Karpas-422 (cell line): ENCODE measurements around the gene FNDC4. TPM values are rescaled to one million over a fixed set of nuclear protein-coding genes. Genes with fewer than 3 reads are reported as not detected.
A peak's percentile ranks its signal among the peaks of the same experiment; 100 is the strongest.

Experiments
- DNase-seq: peaks from one replicate; pipeline ENCODE4 v3.0.0-alpha.2; 2015
- H2AFZ ChIP-seq: fragments of 200-600 bp; sonication (generic); 2 replicates; pipeline ENCODE4 v1.6.1; 2014; ENCODE audit warnings: antibody characterized with exemption, low read length, mixed read lengths
- H3K27ac ChIP-seq: fragments of 200-600 bp; sonication (generic); 2 replicates; pipeline ENCODE4 v1.5.1; 2014; ENCODE audit warnings: mild to moderate bottlenecking, low read length, moderate library complexity
- H3K27me3 ChIP-seq: fragments of 200-600 bp; sonication (generic); 2 replicates; pipeline ENCODE4 v1.6.1; 2014; ENCODE audit warnings: low read length, mixed read lengths
- H3K36me3 ChIP-seq: fragments of 200-600 bp; sonication (generic); 2 replicates; pipeline ENCODE4 v1.6.1; 2014; ENCODE audit warnings: low read length, mixed read lengths; ENCODE audit not compliant: insufficient read depth
- H3K4me1 ChIP-seq: fragments of 200-600 bp; sonication (generic); 2 replicates; pipeline ENCODE4 v1.6.1; 2014; ENCODE audit warnings: mild to moderate bottlenecking, low read length, mixed read lengths
- H3K4me2 ChIP-seq: fragments of 200-600 bp; sonication (generic); 2 replicates; pipeline ENCODE4 v1.6.1; 2014; ENCODE audit warnings: low read length, low read depth, mild to moderate bottlenecking; ENCODE audit not compliant: poor library complexity, severe bottlenecking
- H3K4me3 ChIP-seq: fragments of 200-600 bp; sonication (generic); 2 replicates; pipeline ENCODE4 v1.5.1; 2014; ENCODE audit warnings: mild to moderate bottlenecking, antibody characterized with exemption, low read length, mixed read lengths
- H3K79me2 ChIP-seq: fragments of 200-600 bp; sonication (generic); 2 replicates; pipeline ENCODE4 v1.6.1; 2014; ENCODE audit warnings: mild to moderate bottlenecking, low read length, mixed read lengths
- H3K9ac ChIP-seq: fragments of 200-600 bp; sonication (generic); 2 replicates; pipeline ENCODE4 v1.6.0; 2014; ENCODE audit warnings: low read length
- H3K9me2 ChIP-seq: fragments of 200-600 bp; sonication (generic), shearing (Covaris generic); replicated peaks from 2 replicates; pipeline ENCODE4 v1.6.0; 2014; ENCODE audit warnings: mild to moderate bottlenecking, low read length, moderate library complexity; ENCODE audit not compliant: insufficient read depth
- H3K9me3 ChIP-seq: fragments of 300-700, 200-600 bp; sonication (generic); 2 replicates; pipeline ENCODE4 v1.6.1; 2014; ENCODE audit warnings: low read length, mixed read lengths
- H4K20me1 ChIP-seq: fragments of 200-600 bp; sonication (generic); 2 replicates; pipeline ENCODE4 v1.6.1; 2014; ENCODE audit warnings: mild to moderate bottlenecking, antibody characterized with exemption, low read length, low read depth; ENCODE audit not compliant: insufficient read depth
- total RNA-seq: library from RNA; depleted of rRNA; stranded (reverse); fragments of >200 nt; shearing (Covaris generic); gene quantifications from 2 replicates; pipeline ENCODE4 v1.2.3, GENCODE V29; 2014; ENCODE audit warnings: low replicate concordance

FNDC4 gene
- total RNA-seq, 1 experiment from 2014 or later: not detected

DNA sequence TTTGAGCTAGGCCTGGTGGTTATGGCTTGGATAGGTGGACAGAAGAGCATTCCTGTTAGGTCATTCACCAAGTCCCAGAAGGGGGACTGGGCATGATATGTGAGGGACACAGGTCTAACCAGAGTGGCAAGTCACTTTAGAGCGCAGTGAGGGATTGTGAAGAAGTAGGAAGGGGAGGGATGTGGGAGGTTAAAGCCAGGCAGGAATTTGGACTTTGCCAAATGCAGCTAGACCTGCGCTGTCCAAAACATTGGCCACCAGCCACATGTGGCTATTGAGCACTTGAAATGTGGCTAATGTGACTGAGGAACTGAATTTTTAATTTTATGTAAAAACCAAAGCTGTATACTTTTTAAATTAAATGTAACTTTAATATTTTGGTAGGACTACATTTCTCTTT lies 25.3 kb upstream of the FNDC4 start:
- H3K4me2 ChIP-seq: no peak overlapping the region
- no peaks in the 10 kb centered on the region for H3K9me2 ChIP-seq
- no peaks in the 10 kb centered on the region for H3K9me3 ChIP-seq
- no peaks in the 10 kb centered on the region for H3K79me2 ChIP-seq
- no peak overlapping the region for H3K4me3 ChIP-seq
- peaks cover 11% of the 10 kb centered on the region for H3K4me1 ChIP-seq
- no peak overlapping the region for H3K27ac ChIP-seq
- no peaks in the 10 kb centered on the region for H4K20me1 ChIP-seq
- no peaks in the 10 kb centered on the region for H3K36me3 ChIP-seq
- H2AFZ ChIP-seq: no peak overlapping the region
- H3K9ac ChIP-seq: no peak overlapping the region
- no peaks in the 10 kb centered on the region for H3K27me3 ChIP-seq
- DNase-seq: no peak

DNA sequence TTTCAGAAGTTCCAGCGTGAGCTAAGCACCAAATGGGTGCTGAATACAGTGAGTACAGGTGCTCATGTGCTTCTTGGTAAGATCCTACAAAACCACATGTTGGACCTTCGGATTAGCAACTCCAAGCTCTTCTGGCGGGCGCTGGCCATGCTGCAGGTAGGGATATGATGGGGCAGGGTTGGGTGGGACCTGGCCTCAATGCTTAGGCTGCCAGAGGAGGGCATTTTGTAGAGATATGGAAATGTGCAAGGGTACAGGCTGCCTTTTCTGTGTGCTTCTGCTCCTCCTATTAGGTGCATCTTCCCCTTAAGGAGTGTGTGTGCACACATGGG lies 23.7 kb upstream of the FNDC4 start:
- H3K9me3 ChIP-seq: no peaks in the 10 kb centered on the region
- H3K27me3 ChIP-seq: no peaks in the 10 kb centered on the region
- no peak overlapping the region for H3K4me3 ChIP-seq
- DNase-seq: no peak
- no peaks in the 10 kb centered on the region for H3K36me3 ChIP-seq
- H3K4me2 ChIP-seq: no peak overlapping the region
- peaks cover 11% of the 10 kb centered on the region for H3K4me1 ChIP-seq
- H3K9me2 ChIP-seq: no peaks in the 10 kb centered on the region
- H3K79me2 ChIP-seq: no peaks in the 10 kb centered on the region
- H3K9ac ChIP-seq: no peak overlapping the region
- no peaks in the 10 kb centered on the region for H4K20me1 ChIP-seq
- 0 out of 2 replicates have a peak overlapping the region, but pooled peaks have one; percentile 12 for H2AFZ ChIP-seq
- no peak overlapping the region for H3K27ac ChIP-seq

DNA sequence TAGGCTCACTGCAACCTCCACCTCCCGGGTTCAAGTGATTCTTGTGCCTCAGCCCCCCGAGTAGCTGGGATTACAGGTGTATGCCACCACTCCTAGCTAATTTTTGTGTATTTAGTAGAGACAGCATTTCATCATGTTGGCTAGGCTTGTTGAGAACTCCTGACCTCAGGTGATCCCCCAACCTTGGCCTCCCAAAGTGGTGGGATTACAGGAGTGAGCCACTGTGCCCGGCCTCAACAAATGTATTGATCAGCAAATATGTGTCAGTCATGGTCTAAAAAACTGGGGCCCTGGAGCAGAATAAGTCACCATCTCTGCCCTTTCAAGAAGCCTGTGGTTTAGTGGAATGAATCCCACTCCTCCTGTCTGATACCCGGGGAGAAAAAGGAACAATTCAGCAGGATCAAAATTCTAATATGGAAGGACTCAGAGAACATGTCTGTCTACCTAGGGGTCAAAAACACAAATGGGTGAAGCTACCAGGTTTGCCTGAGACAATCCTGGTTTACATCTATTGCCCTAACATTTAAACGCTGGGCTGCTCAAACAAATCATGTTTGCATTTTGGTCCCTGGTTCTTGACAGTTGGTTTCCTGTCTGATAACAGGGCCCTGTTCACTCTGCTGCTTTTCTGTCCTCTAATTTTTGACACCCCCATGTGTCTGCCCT lies 23.2 kb upstream of the FNDC4 start:
- Histone ChIP-seq H3K4me2 (no peak overlapping the region), H3K4me1 (peaks cover 11% of the 10 kb centered on the region), H3K9me2 (no peaks in the 10 kb centered on the region), H2AFZ (0 out of 2 replicates have a peak overlapping the region, but pooled peaks have one; percentile 12), H3K79me2 (no peaks in the 10 kb centered on the region), H3K9ac (no peak overlapping the region), H3K4me3 (no peak overlapping the region), H4K20me1 (no peaks in the 10 kb centered on the region), H3K27me3 (no peaks in the 10 kb centered on the region), H3K9me3 (no peaks in the 10 kb centered on the region), H3K27ac (no peak overlapping the region), H3K36me3 (no peaks in the 10 kb centered on the region)
- DNase-seq: no peak

DNA sequence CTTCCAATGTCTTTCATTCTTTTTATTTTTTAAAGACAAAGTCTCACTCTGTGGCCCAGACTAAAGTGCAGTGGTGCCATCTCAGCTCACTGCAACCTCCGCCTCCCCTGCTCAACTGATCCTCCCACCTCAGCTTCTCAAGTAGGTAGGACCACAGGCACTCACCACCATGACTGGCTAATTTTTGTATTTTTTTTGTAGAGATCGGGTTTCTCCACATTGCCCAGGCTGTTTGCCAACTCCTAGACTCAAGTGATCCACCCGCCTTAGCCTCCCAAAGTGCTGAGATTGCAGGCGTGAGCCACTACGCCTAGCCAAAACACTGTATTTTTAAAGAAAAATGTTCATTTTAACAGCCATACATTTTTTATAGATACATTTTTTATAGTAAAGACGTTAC lies 14.3 kb upstream of the FNDC4 start:
- Histone ChIP-seq H3K27ac (no peak overlapping the region), H3K79me2 (no peaks in the 10 kb centered on the region), H3K9me2 (no peaks in the 10 kb centered on the region), H3K4me3 (no peak overlapping the region), H4K20me1 (no peaks in the 10 kb centered on the region), H2AFZ (no peak overlapping the region), H3K4me1 (no peaks in the 10 kb centered on the region), H3K4me2 (no peak overlapping the region), H3K27me3 (no peaks in the 10 kb centered on the region), H3K9me3 (no peaks in the 10 kb centered on the region), H3K9ac (no peak overlapping the region), H3K36me3 (no peaks in the 10 kb centered on the region)
- no peak for DNase-seq

DNA sequence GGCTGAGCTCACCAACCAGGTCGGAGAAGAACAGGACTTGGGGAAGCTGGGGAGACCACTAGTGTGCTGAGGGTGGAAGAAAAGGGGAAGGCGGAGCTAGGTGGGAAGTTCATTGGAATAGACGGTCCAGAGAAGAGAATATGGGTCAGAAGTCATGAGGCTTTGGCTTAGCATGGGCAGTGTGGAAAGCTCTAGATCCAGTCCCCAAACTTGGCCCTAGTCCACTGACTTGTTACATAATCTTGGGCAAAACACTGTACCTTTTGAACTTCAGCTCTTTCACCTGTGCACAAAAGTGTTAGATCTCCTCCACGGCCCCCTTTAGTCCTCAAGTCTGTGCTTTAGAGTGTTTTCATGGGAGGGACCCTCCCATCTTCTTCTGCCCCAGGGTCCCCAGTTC lies 12.3 kb upstream of the FNDC4 start:
- Histone ChIP-seq H3K79me2 (no peaks in the 10 kb centered on the region), H3K9me3 (no peaks in the 10 kb centered on the region), H3K36me3 (no peaks in the 10 kb centered on the region), H2AFZ (no peak overlapping the region), H3K4me3 (no peak overlapping the region), H3K4me1 (no peaks in the 10 kb centered on the region), H3K4me2 (no peak overlapping the region), H3K27ac (no peak overlapping the region), H3K9ac (no peak overlapping the region), H4K20me1 (no peaks in the 10 kb centered on the region), H3K27me3 (no peaks in the 10 kb centered on the region), H3K9me2 (no peaks in the 10 kb centered on the region)
- no peak for DNase-seq

DNA sequence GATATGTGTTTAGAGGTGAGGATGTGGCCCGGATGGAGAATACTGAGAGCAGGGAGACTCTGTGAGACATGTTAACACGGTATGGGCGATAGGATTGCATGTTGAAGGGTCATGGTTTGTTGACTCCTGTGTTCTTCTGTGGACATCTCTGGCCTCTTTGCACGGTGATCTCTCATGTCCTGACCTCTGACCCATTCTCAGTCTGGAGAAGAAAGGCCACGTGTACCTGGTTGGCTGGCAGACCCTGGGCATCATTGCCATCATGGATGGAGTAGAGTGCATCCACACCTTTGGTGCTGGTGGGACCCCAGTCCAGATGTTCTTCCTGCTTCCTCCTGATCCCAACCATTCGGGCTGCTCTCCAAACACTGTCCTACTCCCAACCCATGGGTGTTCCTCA lies 11.6 kb upstream of the FNDC4 start:
- H2AFZ ChIP-seq: no peak overlapping the region
- no peak for DNase-seq
- H3K79me2 ChIP-seq: no peaks in the 10 kb centered on the region
- no peaks in the 10 kb centered on the region for H3K27me3 ChIP-seq
- no peak overlapping the region for H3K27ac ChIP-seq
- no peak overlapping the region for H3K9ac ChIP-seq
- no peaks in the 10 kb centered on the region for H3K36me3 ChIP-seq
- H3K4me2 ChIP-seq: no peak overlapping the region
- no peaks in the 10 kb centered on the region for H3K9me2 ChIP-seq
- no peak overlapping the region for H3K4me3 ChIP-seq
- no peaks in the 10 kb centered on the region for H4K20me1 ChIP-seq
- no peaks in the 10 kb centered on the region for H3K9me3 ChIP-seq
- H3K4me1 ChIP-seq: no peaks in the 10 kb centered on the region

DNA sequence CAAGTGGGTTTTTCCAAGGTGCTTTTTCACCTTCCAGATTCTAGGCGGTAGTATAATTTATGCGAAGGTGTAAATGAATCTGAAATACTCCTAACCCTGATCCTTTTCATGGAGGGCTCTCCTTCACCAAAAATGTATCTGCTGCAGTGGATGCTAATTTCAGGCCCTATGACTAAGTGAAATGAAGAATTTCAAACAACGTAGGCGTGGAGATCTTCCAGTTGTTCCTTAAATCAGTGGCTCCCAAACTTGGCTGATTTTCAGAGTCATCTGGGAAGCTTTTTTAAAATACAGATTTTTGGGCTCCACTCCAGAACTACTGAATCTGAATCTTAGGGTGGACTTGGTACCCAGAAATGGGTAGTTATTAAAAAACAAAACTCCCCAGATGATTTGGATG lies 7.1 kb upstream of the FNDC4 start:
- Histone ChIP-seq H2AFZ (no peak overlapping the region), H3K79me2 (no peaks in the 10 kb centered on the region), H4K20me1 (no peaks in the 10 kb centered on the region), H3K9ac (no peak overlapping the region), H3K4me1 (no peaks in the 10 kb centered on the region), H3K4me2 (no peak overlapping the region), H3K27me3 (no peaks in the 10 kb centered on the region), H3K36me3 (no peaks in the 10 kb centered on the region), H3K9me2 (no peaks in the 10 kb centered on the region), H3K27ac (no peak overlapping the region), H3K4me3 (no peak overlapping the region), H3K9me3 (no peaks in the 10 kb centered on the region)
- DNase-seq: no peak

DNA sequence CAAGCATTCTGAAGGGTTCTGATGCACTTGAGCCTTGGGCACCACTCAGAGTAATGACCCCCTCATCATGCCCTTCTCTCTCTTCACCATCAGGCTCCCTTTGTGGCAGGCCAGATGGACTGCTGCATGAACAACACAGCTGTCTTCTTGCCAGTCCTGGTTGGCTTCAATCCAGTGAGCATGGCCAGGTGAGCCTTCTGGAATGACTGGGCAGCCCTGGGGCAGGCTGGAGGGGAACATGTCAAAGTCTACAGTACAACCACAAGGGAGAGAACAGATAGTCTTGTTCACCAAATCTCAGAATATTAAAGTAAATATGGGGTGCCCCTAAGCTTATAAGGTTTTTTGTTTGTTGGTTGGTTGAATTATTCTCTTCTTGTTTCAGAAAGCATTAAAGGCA lies 6.0 kb upstream of the FNDC4 start:
- Histone ChIP-seq H3K4me3 (no peak overlapping the region), H3K79me2 (no peaks in the 10 kb centered on the region), H3K36me3 (no peaks in the 10 kb centered on the region), H3K4me2 (no peak overlapping the region), H3K9ac (no peak overlapping the region), H3K9me2 (no peaks in the 10 kb centered on the region), H2AFZ (no peak overlapping the region), H3K27ac (no peak overlapping the region), H3K9me3 (no peaks in the 10 kb centered on the region), H4K20me1 (no peaks in the 10 kb centered on the region), H3K4me1 (no peaks in the 10 kb centered on the region), H3K27me3 (no peaks in the 10 kb centered on the region)
- no peak for DNase-seq

DNA sequence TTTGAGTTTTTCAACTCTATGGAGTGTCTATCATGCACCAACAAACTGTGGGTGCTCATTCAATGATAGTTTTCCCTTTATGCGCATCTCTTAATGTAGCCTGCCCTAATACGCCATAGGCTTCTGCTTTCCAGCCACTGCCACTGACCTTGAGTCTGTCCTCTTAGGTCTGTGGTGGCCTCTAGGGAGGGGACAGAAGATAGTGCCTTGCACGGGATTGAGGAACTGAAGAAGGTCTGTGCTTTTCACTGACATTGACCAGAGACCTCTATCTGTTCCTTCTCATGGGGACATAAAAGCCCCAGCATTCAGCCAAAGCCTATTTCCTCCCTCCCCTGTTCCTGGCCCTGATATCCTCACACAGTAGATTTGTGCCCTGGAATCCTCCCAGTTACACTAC lies 4.0 kb upstream of the FNDC4 start:
- H3K9me2 ChIP-seq: no peaks in the 10 kb centered on the region
- no peak overlapping the region for H2AFZ ChIP-seq
- no peaks in the 10 kb centered on the region for H3K36me3 ChIP-seq
- DNase-seq: no peak
- no peak overlapping the region for H3K27ac ChIP-seq
- no peaks in the 10 kb centered on the region for H3K4me1 ChIP-seq
- H4K20me1 ChIP-seq: no peaks in the 10 kb centered on the region
- no peak overlapping the region for H3K9ac ChIP-seq
- H3K4me2 ChIP-seq: no peak overlapping the region
- no peaks in the 10 kb centered on the region for H3K9me3 ChIP-seq
- H3K79me2 ChIP-seq: no peaks in the 10 kb centered on the region
- H3K27me3 ChIP-seq: no peaks in the 10 kb centered on the region
- no peak overlapping the region for H3K4me3 ChIP-seq
